Measurements from ENCODE around the gene SLCO6A1. TPM values are rescaled to one million over a fixed set of nuclear protein-coding genes. Genes with fewer than 3 reads are reported as not detected.

SLCO6A1 gene
- total RNA-seq, 1 donor from 2014 or later = 0.10 TPM

- no peak for DNase-seq (ENCODE audit: low read depth)
Observed at GRCh38 chr5:102451082-102451481, 47.7 kb downstream of the SLCO6A1 start.

- peak; percentile 13 for DNase-seq (ENCODE audit: low read depth)
Observed at GRCh38 chr5:102450313-102450990, 48.3 kb downstream of the SLCO6A1 start.

GRCh38 chr5:102433473-102433872 lies 65.3 kb downstream of the SLCO6A1 start:
- DNase-seq (ENCODE audit: low read depth) = no peak

GRCh38 chr5:102421647-102422046 lies 77.2 kb downstream of the SLCO6A1 start:
- peak; percentile 62 for DNase-seq (ENCODE audit: low read depth)

GRCh38 chr5:102418531-102418930 lies 80.3 kb downstream of the SLCO6A1 start:
- no peak for DNase-seq (ENCODE audit: low read depth)

GRCh38 chr5:102414448-102414847 lies 84.4 kb downstream of the SLCO6A1 start:
- no peak for DNase-seq (ENCODE audit: low read depth)

- no peak for DNase-seq (ENCODE audit: low read depth)
Observed at GRCh38 chr5:102388235-102388634, 110.6 kb downstream of the SLCO6A1 start.

GRCh38 chr5:102385365-102385764 lies 113.4 kb downstream of the SLCO6A1 start:
- DNase-seq (ENCODE audit: low read depth) = no peak

GRCh38 chr5:102380174-102380573 lies 118.6 kb downstream of the SLCO6A1 start:
- DNase-seq (ENCODE audit: low read depth) = peak; percentile 4

- DNase-seq (ENCODE audit: low read depth) = no peak
Observed at GRCh38 chr5:102375876-102376275, 122.9 kb downstream of the SLCO6A1 start.

- peak; percentile 9 for DNase-seq (ENCODE audit: low read depth)
Observed at GRCh38 chr5:102375272-102375671, 123.5 kb downstream of the SLCO6A1 start.

GRCh38 chr5:102368392-102368791 lies 130.4 kb downstream of the SLCO6A1 start:
- no peak for DNase-seq (ENCODE audit: low read depth)

- no peak for DNase-seq (ENCODE audit: low read depth)
Observed at GRCh38 chr5:102341681-102342288, 157.0 kb downstream of the SLCO6A1 start.

GRCh38 chr5:102324714-102325113 lies 174.1 kb downstream of the SLCO6A1 start:
- no peak for DNase-seq (ENCODE audit: low read depth)

Other genes starting within 250 kb of the SLCO6A1 start
- gene SLCO4C1, start 202.7 kb downstream of the SLCO6A1 start, total RNA-seq = 12.0 and 87.9 TPM in 2 replicates

Data from renal cortical epithelial cell (primary cell).